Erythroblast (primary cell): ENCODE data around the gene UBR3.
"Not testable (repeated sequence)": the region's sequence is repeated elsewhere in the genome, so short reads cannot be mapped to it uniquely, and the experiment has no call there.

ENCODE experiments used
- DNase-seq, 2 experiments: peaks; one replicate each; lab custom pipeline; 2025; lab: John Stamatoyannopoulos, UW
- GATA1 ChIP-seq: IDR thresholded peaks from 2 replicates; pipeline ENCODE4 v1.6.1; 2011; ENCODE audit warnings: low read depth, mild to moderate bottlenecking, control low read depth, low read length, moderate library complexity
- POLR2A ChIP-seq: IDR thresholded peaks from 2 replicates; pipeline ENCODE4 v1.6.1; 2011; ENCODE audit warnings: mild to moderate bottlenecking, low read length

UBR3 gene

GRCh38 chr2:169868951-169869350, 41.7 kb downstream of the UBR3 start:
- DNase-seq: peak in 1 of 2 experiments; percentile 31
- TF ChIP-seq GATA1: no peak
- no peak for TF ChIP-seq POLR2A

GRCh38 chr2:169871369-169871768, 44.1 kb downstream of the UBR3 start:
- DNase-seq: not testable (repeated sequence)

- no peak for DNase-seq
- no peak for TF ChIP-seq GATA1
- TF ChIP-seq POLR2A: no peak
Observed at GRCh38 chr2:169871994-169872393, 44.7 kb downstream of the UBR3 start.

GRCh38 chr2:169877398-169877797, 50.1 kb downstream of the UBR3 start:
- DNase-seq: peak; percentile 73
- no peak for TF ChIP-seq GATA1
- TF ChIP-seq POLR2A: no peak

GRCh38 chr2:169887120-169887519, 59.9 kb downstream of the UBR3 start:
- DNase-seq: no peak
- no peak for TF ChIP-seq POLR2A
- TF ChIP-seq GATA1: no peak

GRCh38 chr2:169891593-169892298, 64.5 kb downstream of the UBR3 start:
- TF ChIP-seq POLR2A: no peak
- no peak for TF ChIP-seq GATA1
- DNase-seq: peak; percentile 34 to 39

- no peak for DNase-seq
- TF ChIP-seq POLR2A: no peak
- no peak for TF ChIP-seq GATA1
Observed at GRCh38 chr2:169892951-169893350, 65.7 kb downstream of the UBR3 start.

- no peak for DNase-seq
- TF ChIP-seq POLR2A: no peak
- TF ChIP-seq GATA1: no peak
Observed at GRCh38 chr2:169895294-169895985, 68.2 kb downstream of the UBR3 start.

- no peak for TF ChIP-seq GATA1
- no peak for TF ChIP-seq POLR2A
- no peak for DNase-seq
Observed at GRCh38 chr2:169897834-169898233, 70.6 kb downstream of the UBR3 start.

- not testable (repeated sequence) for DNase-seq
Observed at GRCh38 chr2:169900103-169900502, 72.8 kb downstream of the UBR3 start.

GRCh38 chr2:169900686-169901085, 73.4 kb downstream of the UBR3 start:
- no peak for DNase-seq
- TF ChIP-seq POLR2A (no peak), GATA1 (no peak)

GRCh38 chr2:169906731-169907130, 79.5 kb downstream of the UBR3 start:
- TF ChIP-seq POLR2A (no peak), GATA1 (no peak)
- no peak for DNase-seq

- TF ChIP-seq GATA1 (no peak), POLR2A (no peak)
- DNase-seq: no peak
Observed at GRCh38 chr2:169909376-169909775, 82.1 kb downstream of the UBR3 start.

- DNase-seq: peak; percentile 55 to 85
- no peak for TF ChIP-seq GATA1
- TF ChIP-seq POLR2A: no peak
Observed at GRCh38 chr2:169910109-169910799, 83.0 kb downstream of the UBR3 start.

- peak; percentile 7 to 27 for DNase-seq
- TF ChIP-seq POLR2A: no peak
- no peak for TF ChIP-seq GATA1
Observed at GRCh38 chr2:169911119-169911518, 83.9 kb downstream of the UBR3 start.

- TF ChIP-seq POLR2A: no peak
- TF ChIP-seq GATA1: no peak
- DNase-seq: no peak
Observed at GRCh38 chr2:169916623-169917022, 89.4 kb downstream of the UBR3 start.
